HG02571 (cell line): ENCODE results near the gene AIRE.
A peak's percentile ranks its signal among the peaks of the same experiment; 100 is the strongest.
"Not testable (repeated sequence)": the region's sequence is repeated elsewhere in the genome, so short reads cannot be mapped to it uniquely, and the experiment has no call there.

Source experiments
- ATAC-seq: cut with Tn5 transposase; IDR thresholded peaks from one replicate; pipeline ENCODE4 v1.9.1; 2021; ENCODE audit warnings: mild to moderate bottlenecking, moderate library complexity; ENCODE audit not compliant: unreplicated experiment

Gene AIRE

DNA sequence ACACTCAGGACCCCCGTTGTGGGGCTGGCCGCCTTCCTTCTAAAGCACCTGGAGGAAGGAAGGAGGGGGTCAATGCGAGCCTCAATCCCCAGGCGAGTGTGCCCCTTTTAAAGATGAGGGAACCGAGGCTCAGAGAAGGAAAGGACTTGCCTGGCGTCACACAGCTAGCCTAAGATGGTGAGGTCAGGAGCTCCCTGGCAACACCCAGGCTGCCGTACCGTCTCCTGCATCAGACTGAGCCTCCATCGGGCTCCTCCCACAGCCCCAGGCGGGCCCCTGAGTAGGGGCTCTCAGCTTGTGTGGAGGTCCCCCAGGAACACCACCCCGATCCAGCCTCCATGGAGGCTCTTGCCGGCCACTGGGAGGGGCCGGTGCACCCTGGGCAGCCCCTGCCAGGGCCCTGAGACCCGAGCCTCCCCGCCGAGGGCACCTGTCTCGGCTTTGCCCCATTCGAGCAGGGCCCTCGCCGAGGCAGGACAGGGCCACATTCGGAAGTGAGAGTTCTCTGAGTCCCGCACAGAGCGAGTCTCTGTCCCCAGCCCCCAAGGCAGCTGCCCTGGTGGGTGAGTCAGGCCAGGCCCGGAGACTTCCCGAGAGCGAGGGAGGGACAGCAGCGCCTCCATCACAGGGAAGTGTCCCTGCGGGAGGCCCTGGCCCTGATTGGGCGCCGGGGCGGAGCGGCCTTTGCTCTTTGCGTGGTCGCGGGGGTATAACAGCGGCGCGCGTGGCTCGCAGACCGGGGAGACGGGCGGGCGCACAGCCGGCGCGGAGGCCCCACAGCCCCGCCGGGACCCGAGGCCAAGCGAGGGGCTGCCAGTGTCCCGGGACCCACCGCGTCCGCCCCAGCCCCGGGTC, at the start of gene AIRE:
AIRE (plus strand) TSS at position 739 of the 855 bp plus-strand sequence. CDS start 131 bp downstream, outside the sequence.
- ATAC-seq = no peak

DNA sequence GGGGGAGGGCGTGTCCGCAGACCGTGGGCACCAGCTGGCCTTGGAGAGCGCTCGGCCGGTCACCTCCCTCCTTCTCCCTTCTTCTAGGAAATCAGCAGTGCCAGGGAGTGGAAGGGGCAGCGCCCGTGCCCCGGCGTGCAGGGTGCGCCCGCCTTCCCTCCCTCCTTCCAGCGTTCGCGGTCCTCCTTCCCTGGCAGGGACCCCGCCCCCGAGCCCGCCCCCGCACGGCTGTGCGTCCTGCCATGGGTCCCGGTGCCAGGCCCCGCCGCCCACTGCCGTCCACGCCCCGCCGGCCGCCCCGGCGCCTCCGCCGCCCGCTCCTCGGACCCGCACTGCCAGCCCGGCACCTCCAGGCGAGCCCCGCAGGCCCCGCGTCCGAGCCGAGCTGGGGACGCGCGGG, 45.3 kb upstream of the AIRE start:
- not testable (repeated sequence) for ATAC-seq

DNA sequence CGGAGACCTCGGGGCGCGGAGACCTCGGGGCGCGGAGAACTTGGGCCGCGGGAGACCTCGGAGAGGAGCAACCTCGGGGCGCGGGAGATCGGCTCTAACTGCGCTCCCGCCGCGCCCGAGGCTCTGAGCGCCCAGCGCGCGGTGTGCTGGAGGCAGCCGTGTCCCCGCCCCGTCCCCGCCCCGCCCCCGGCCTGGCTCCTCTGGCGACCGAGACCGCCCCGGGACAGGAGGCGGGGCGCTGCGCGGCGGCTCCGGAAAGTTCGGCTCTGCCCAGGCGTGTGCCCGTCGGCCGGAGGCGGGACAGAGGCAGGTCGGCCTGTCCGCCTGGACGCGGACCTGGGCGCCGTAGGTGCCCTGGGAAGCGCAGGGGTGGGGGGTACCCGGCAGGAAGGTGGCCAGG, 44.8 kb upstream of the AIRE start, which contains the start of gene ICOSLG:
ICOSLG (minus strand) TSS at position 102 of the 400 bp plus-strand sequence. CDS start 126 bp downstream, outside the sequence.
- ATAC-seq = not testable (repeated sequence)

DNA sequence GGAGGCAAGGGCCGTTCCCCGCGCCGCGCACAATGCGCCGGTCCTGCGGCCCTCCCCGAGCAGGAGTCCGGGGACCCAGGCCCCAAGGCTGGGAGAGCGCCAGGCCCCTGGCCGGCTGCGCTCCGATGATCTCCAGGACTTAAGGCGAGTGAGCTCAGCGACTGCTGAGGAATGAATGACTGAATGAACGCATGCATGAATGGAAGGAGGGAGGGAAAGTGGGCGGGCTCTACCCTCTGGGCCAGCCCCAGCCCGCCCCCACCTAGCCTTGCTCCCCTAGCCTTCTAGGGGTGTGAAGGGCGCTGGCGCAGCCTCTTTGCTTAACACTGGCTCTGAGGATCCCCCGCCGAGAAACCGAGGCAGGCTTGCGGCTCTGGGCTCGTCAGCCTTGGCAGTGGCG, 44.4 kb upstream of the AIRE start:
- peak; percentile 33 for ATAC-seq

DNA sequence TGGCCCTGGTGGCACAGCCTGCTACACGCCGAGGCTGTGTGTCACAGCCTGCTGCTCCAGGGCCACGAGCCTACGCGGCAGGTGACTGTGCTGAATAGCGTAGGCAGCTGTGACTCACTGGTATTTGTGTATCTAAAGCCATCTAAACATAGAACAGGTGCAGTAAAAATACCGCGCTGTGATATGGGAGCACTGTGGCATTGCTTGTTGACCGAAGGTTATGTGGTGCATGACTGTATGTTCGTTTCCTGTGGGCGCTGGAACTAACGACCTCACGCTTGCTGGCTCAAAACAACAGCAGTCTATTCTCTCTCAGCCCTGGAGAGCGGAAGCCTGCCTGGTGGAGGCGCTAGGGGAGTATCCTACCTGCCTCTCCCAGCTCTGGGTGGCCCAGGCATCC, 41.7 kb upstream of the AIRE start:
- not testable (repeated sequence) for ATAC-seq

DNA sequence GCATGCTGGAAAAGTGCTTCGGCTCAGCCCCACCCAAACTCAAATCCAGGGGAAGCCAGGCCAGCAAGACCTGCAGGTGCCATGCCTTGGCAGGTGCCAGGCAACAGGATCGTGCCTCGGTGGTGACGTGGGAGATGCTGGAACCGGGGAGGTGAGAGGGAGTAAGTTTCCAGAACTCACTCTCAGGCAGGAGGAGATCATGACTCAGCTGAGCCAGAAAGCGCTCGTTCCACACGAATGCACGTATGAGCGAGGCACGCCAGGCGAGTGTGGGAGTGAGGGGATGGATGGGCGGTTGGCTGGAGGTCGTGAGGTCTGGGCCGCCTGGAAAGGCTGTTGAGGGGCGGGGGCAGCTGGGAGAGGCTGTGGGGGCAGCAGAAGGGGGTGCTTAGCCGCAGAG, 37.8 kb upstream of the AIRE start:
- not testable (repeated sequence) for ATAC-seq

DNA sequence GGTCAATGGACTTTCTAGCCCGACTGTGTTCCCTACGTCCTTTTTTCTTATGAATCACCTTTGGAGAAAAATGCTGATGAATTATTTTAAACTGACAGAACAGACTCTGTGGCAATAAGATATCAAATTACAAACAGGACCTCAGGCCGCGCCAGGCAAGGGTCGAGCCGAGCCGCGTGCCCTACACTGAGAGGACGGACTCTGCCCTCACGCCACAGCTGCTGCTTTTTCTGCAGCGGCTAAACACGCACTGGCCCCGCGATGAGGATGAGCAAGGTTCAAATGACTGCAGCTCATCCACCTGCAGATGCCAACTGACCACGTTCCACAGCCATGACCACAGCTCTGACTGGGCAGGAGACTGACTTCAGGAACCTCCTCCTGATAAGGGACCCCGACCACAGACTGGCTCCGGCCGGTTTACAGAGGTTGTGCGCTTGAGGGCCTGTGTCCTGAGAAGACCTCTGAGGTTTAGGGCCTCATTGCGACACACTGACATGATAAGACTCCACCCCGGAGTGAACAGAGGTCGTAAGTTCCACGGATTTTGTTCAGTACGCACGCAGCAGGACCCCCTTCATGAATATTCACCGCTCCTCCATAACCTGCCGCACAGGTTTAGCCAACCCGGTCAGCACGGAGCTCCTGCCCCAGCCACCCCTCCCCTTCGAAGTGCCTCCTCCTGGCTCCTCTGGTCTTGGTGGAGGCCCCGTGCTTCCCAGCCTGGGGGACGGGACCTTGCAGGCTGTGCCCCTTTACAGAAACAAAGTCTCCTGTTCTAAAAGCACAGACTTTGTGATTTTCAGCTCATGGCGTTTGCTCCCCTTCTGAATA, 36.3 kb upstream of the AIRE start:
- not testable (repeated sequence) for ATAC-seq

DNA sequence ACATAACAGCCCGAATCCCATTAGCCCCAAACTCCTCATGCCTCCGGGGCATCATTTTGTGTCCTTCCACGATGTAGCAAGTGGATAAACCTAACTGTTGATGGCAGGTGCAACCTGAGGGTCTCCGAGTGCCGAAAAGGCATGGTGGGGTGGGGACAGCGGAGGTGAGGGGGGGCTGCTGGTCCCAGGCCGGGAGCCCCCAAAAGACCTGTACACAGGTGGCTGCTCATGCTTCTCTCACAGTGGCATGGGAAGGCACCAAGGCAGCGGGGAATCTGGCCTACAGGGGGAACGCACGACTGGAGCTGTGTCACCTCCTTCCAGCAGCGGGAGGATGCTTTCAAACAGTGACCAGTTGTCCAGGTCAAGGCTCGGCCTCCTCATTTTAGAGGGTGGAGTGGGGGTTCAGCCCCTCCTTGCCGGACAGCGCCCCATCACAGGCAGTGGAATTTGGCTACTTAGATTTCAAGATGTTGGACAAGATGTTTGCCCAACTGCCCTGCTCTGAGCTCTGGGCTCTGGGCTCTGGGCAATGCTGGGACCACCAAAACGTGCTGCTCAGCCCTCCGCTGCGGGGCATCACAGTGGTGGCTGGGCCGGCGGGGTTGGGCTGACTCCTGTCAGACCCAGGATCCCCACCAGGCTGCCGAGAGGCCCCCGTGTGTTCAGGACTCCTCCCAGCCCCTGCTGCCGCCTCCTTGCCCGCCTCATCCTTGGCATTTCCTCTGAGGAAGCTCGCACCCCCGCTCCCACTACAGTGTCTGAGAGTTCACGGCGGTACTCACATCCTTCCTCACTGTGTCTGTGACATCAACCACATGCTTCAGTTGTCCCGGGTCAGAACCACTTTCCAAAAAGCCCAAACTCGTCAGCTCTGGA, 31.6 kb upstream of the AIRE start:
- ATAC-seq = no peak

DNA sequence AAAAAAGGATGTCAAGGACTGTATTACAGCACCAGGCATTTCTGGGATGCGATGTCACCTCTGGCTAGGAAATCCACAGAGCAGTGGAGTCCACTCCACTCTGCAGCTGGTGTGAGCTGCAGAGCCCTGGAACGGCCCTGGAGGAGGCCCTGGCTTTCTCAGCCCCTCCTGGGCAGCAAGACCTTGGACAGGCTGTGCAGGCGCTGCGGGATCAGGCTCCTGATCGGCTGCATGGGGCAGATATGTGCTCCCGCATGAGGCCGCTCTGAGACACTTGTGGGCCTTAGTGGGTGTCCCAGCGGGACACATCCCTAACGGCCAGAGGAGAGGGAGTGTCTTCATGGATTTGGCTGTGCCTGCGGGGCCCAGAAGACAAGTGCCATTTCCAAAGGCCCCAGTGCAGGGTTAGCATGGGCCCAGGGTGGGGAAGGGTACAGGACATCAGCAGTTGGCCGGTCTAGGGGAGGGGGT, 30.1 kb upstream of the AIRE start:
- no peak for ATAC-seq

DNA sequence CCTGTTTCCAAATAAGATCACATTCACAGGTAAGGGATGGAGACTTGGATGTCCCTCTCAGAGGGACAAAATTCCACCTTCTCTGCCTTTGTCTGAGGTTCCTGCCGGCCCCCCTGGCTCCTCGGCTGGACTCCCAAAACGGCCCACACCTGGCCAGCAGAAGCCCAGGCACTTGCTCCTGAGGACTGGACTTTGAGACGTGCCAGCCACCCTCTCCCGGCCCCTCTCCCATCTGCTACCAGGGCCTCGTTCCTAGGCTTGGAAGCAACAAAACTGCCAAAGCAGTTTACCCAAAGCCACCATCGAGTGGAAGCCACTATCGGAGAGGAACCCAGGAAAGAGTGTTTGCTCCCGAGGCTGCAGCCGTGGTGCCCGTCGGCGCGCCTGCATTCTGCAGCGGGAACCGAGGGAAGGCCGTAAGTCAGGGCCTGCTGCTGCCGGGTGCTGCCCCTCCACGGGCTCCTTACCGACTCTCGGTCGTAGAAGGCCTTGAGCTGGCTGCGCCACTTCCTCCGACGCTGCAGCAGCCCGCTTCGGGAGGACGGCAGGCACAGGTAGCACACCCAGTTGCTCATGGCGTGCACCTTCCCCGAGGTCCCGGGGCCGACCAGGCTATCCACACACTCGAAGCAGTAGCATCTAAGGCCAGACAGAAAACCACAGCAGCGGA, 27.5 kb upstream of the AIRE start:
- no peak for ATAC-seq

DNA sequence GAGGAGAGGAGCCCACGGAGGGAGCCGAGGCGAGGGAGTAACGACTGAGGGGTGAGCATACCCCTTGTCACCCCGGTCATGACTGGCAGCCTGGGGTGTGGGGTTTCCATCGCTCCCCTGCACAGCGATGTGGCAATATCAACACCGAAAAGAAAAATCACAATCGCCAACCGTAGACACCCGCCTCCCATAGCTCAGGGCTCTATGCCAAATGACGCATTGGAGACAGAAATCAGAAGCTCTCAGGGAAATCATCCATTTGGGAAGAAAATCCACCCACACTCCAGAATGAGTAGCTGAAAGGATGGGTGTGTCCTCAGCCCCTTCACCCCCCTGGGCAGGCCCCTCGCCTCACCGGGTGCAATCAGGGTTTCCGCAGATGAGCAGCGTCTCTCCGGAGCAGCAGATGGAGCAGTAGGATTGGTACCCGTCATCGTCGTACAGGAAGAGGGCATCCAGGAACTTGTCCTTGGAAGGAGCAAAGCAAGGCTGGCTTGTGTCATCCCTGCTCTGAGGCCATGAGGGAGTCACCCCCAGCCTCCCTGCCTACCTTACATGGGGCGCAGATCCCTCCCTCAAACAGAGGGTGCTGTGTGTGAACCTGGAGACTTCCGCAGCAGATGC, 26.5 kb upstream of the AIRE start:
- no peak for ATAC-seq

DNA sequence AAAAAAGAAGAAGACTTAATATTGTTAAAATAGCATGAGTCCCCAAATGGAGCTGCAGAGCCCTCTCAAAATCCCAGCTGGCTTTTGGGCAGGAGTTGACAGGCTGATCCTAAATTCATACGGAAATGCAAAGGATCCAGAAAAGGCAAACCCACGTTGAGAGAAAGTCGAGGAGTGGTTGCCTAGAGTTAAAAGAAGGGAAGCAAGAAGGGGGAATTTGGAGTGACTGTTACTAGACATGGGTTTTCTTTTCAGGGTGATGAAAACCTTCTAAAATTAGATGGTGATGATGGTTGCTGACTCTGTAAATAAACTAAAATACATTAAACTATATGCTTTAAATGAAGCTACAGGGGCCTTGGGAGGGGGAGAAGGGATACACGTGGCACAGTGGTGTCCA, 25.6 kb upstream of the AIRE start:
- ATAC-seq = no peak

DNA sequence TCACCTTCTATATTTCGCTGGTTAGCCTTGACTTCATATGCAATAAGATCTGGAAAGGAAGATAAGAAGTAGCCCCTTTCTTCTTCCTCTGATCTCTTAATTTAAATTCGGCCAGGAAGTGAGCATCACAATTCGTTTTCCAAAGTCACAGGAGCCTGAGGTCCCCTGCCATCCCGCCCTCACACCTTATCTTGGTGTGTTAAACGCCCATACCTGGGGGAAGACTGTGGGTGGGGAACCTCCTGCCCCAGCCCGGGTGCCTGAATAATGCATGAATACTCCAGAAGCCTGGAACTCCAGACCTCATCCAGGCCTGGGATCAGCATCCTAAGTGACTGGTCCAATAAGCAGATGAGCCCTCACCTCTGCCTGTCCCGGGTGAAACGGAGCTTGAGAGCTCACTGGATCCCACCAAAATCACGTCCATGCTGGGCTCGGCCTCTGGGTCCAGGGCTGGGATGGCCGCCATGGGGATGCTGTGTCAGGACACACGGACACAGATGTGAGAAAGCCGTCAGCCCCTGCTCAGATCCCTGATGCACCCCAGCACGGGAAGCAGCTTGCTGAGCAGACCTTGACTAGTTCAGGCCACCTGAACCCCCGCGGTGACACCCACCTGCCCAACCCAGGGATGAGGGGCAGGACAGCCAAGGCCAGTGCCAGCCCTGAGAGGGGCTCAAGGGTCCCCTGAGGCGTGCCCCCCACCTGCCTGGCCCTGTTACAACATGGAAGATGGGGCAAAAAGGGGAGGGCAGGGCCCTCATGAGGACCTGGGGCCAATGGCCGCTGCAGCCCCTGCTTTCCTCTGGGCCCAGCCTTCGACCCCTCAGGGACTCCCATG, 24.7 kb upstream of the AIRE start:
- no peak for ATAC-seq

DNA sequence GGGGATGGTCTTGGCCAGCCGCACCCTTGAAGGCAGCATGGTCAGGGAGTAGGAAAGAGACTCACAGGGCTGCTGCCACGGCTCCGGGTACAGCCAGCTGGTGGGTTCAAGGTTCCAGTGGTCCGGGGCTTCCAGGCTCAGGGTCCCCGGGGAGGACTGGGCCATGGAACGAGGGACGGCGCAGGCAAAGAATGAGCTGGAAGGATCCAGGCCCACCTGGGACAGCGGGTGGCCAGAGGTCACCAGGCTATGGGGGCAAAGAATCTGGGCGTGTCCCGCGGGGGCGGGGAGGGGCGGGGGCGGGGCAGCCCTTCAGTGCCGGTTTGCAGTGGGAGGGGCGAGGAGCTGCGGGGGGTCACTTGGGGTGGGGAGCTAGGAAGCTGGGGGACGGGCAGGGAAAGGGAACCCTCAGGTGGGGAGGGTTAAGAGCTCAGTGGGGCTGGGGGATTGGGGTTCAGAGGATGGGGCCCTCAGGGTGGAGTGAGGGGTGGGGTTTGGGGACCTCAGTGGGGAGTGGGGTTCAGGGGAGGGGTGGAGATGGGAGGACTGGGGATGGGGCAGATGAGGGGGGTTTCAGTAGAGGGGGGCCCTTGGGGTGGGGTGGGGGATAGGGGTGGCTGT, 23.9 kb upstream of the AIRE start, which contains the start of gene DNMT3L:
DNMT3L (minus strand) TSS at position 223 of the 621 bp plus-strand sequence. CDS start 638 bp downstream, outside the sequence.
- ATAC-seq = no peak

DNA sequence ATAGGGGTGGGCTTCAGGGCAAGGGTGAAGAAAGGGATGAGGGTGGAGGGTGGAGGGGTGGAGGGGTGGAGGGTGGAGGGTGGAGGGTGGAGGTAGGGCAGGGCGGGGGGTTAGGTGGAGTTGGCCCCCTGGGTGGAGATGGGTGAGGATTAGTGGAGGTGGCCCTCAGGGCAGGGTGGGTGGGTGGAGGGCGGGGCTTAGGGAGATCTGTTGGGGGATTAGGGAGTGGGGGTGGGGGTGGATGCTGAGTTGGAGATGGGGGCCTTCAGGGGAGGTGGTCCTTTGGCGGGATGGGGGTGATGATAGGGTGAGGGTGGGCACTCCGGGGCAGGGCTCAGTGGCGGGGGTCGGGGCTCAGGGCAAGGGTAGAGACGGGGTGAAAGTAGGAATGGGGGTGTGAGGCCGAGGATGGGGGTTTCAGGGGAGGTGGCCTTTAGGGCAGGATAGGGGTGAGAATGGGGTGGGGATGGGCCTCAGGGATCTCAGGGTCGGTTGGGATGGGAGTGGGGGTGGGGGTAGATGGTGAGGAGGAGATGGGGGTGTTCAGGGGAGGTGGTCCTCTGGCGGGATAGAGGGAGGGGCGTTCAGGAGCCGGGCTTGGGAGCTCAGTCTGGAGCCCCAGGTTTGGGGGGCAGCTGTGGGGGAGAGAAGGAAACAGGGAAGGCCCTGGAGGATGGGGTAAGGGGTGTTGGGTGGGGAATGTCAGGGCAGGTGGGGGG, 23.2 kb upstream of the AIRE start:
- no peak for ATAC-seq

DNA sequence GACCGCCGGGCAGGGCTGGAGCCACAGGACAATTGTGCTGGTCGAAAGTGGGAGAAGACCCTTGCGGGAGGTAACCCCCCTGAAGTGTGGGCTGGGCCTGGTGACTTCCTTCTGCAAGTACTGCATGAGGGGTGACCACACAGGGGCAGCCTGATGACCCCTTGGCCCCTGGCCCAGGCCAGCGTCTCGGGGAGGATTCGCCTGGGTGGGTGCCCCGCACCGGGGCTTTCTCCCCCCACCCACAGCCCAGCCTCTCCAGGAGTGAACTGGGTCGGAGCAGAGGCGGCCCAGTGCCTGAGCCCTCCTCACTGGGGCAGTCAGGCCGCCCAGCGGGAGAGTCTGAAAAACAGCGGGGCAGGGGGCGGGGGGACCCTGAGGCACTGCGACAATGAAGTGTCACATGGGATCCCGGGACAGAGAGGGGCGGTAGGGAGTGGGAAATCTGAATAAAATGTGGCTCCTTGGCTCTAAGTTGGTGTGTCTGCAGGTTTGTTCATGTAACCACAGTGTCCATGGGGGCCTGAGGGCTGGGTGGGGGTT, 22.4 kb upstream of the AIRE start:
- ATAC-seq = no peak

DNA sequence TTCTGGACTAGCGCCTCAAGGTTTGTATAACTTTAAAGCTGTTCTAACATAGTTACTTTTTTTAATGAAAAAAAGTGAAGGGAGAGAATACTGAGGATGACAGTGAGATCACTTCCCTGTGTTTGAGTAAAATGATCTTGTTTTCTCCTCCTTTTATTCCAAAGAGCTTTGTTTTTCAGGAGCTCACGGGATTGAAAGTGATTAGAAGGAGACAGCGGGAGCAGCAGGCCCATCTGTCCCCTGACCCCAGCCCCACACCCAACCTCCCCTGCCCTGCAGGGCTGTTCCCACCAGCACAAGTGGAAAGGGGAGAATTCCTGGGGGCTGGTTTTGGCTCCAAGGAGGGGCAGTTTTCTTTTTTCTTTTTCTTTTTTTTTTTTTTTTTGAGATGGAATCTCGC, 21.9 kb upstream of the AIRE start:
- ATAC-seq = no peak
